HepG2 (cell line): ENCODE measurements around the gene PEPD. TPM values are rescaled to one million over a fixed set of nuclear protein-coding genes. Genes with fewer than 3 reads are reported as not detected.

Experiments
- ATAC-seq: fragments of 200-7000 bp; cut with Tn5 transposase; 3 replicates; pipeline ENCODE4 v1.9.1; 2020; ENCODE audit warnings: mild to moderate bottlenecking, moderate library complexity
- BruUV-seq: library from RNA; stranded (reverse); fragments of 400-500 nt; replicated peaks from 2 replicates; lab custom pipeline; 2021; lab: Mats Ljungman, UMichigan
- CTCF ChIA-PET: fragments of 300-600 bp; formaldehyde crosslinking; extraction: SDS; loops from one replicate; lab custom pipeline; 2021; ENCODE audit warnings: low total read pairs, inconsistent platforms, low intra/inter-chr PET ratio; lab: Yijun Ruan, JAX
- POLR2A ChIA-PET: fragments of 350-600 bp; sonication (Branson Sonifier 250); formaldehyde crosslinking; loops from one replicate; lab custom pipeline; 2020; ENCODE audit warnings: antibody characterized with exemption, inconsistent platforms; lab: Yijun Ruan, JAX
- DNase-seq: peaks from one replicate; pipeline ENCODE4 v3.0.0-alpha.2; 2015; ENCODE audit warnings: low spot score
- FAIRE-seq: peaks from 3 replicates; lab custom pipeline; 2011; peaks lifted over from hg19 to GRCh38; lab: Jason Lieb, UNC
- H2AFZ ChIP-seq: one replicate; pipeline ENCODE4 v1.6.1; 2011; ENCODE audit warnings: low read length, inconsistent platforms
- H3K27ac ChIP-seq: fragments of 300-600 bp; 3 replicates; pipeline ENCODE4 v1.8.0; 2011; ENCODE audit warnings: mixed run types, mild to moderate bottlenecking, mixed read lengths, low read length, inconsistent platforms; ENCODE audit not compliant: insufficient read depth; ENCODE audit errors: extremely low read length
- H3K27me3 ChIP-seq, 2 experiments: fragments of 200-600 bp in 1 of 2; 2 replicates in 1 of 2; 3 replicates in 1 of 2; pipeline versions ENCODE4 v1.6.0 to v1.8.0; 2011; ENCODE audit warnings: low read length in 2 of 2, mild to moderate bottlenecking in 2 of 2, moderate library complexity in 2 of 2, inconsistent platforms in 1 of 2; ENCODE audit not compliant: insufficient read depth in 2 of 2, control insufficient read depth in 1 of 2
- H3K36me3 ChIP-seq, 2 experiments: fragments of 200-600 bp in 1 of 2; replicated peaks in 1 of 2; 2 replicates in 1 of 2; 3 replicates in 1 of 2; pipeline versions ENCODE4 v1.5.1 to v1.8.0; 2011; ENCODE audit warnings: low read length in 2 of 2, inconsistent platforms in 1 of 2; ENCODE audit not compliant: insufficient read depth in 2 of 2, control insufficient read depth in 1 of 2
- H3K4me1 ChIP-seq: 2 replicates; pipeline ENCODE4 v1.5.1; 2012; ENCODE audit warnings: low read length, inconsistent platforms; ENCODE audit not compliant: insufficient read depth
- H3K4me2 ChIP-seq: 2 replicates; pipeline ENCODE4 v1.6.0; 2011; ENCODE audit warnings: low read depth, low read length, inconsistent platforms
- H3K4me3 ChIP-seq, 3 experiments: fragments of 200-600 bp in 1 of 3; sonication (generic), shearing (Covaris generic) in 1 of 3; replicated peaks in 1 of 3; 2 replicates each; pipeline ENCODE4 v1.5.1; 2011 to 2016; ENCODE audit warnings: low read length in 3 of 3, inconsistent platforms in 2 of 3, low read depth in 2 of 3, mild to moderate bottlenecking in 2 of 3, control low read depth in 1 of 3, mixed read lengths in 1 of 3; ENCODE audit not compliant: insufficient read depth in 1 of 3
- H3K79me2 ChIP-seq: one replicate; pipeline ENCODE4 v1.6.1; 2011; ENCODE audit warnings: low read length, inconsistent platforms; ENCODE audit not compliant: insufficient read depth
- H3K9ac ChIP-seq: 2 replicates; pipeline ENCODE4 v1.6.0; 2011; ENCODE audit warnings: mild to moderate bottlenecking, low read depth, low read length, inconsistent platforms; ENCODE audit not compliant: insufficient read depth
- H3K9me3 ChIP-seq: 2 replicates; pipeline ENCODE4 v1.5.1; 2012; ENCODE audit warnings: mild to moderate bottlenecking, low read length
- H4K20me1 ChIP-seq: 2 replicates; pipeline ENCODE4 v1.6.0; 2011; ENCODE audit warnings: inconsistent platforms, mild to moderate bottlenecking, low read length, moderate library complexity; ENCODE audit not compliant: insufficient read depth
- CEBPB ChIP-seq: IDR thresholded peaks from 2 replicates; pipeline ENCODE4 v1.6.1; 2011; ENCODE audit warnings: low read depth, low read length, improper control_type of control experiment, borderline replicate concordance
- RAD21 ChIP-seq: fragments of 450-650 bp; formaldehyde crosslinking; IDR thresholded peaks from 2 replicates; pipeline ENCODE4 v1.5.0; 2020; ENCODE audit warnings: mild to moderate bottlenecking
- SP1 ChIP-seq, 2 experiments: fragments of 450-650 bp in 1 of 2; sonication (generic) in 1 of 2; formaldehyde crosslinking in 1 of 2; IDR thresholded peaks; 2 replicates each; pipeline versions ENCODE4 v1.4.0 to v1.6.1; 2016 to 2020; ENCODE audit warnings: missing genetic modification reagents in 1 of 2
- ZNF121 ChIP-seq: sonication (generic); formaldehyde crosslinking; IDR thresholded peaks from 2 replicates; pipeline ENCODE4 v1.5.0; 2020; ENCODE audit warnings: mild to moderate bottlenecking, missing genetic modification reagents
- ZNF550 ChIP-seq: sonication (generic); formaldehyde crosslinking; IDR thresholded peaks from 2 replicates; pipeline ENCODE4 v1.4.0; 2020; ENCODE audit warnings: mild to moderate bottlenecking, missing genetic modification reagents, borderline replicate concordance
- ZNF572 ChIP-seq: sonication (generic); formaldehyde crosslinking; IDR thresholded peaks from 2 replicates; pipeline ENCODE4 v1.5.1; 2020; ENCODE audit warnings: mild to moderate bottlenecking, missing genetic modification reagents
- ZNF589 ChIP-seq: sonication (generic); formaldehyde crosslinking; conservative IDR thresholded peaks from 2 replicates; pipeline ENCODE4 v1.8.0; 2022; ENCODE audit warnings: mild to moderate bottlenecking, moderate library complexity, missing genetic modification reagents
- ZNF879 ChIP-seq: sonication (generic); formaldehyde crosslinking; IDR thresholded peaks from 2 replicates; pipeline ENCODE4 v1.8.1; 2023; ENCODE audit warnings: missing genetic modification reagents
- WGBS: methylation state at CpG from one replicate; pipeline ENCODE4 v1.1.6; 2017; ENCODE audit warnings: low lambda C conversion rate; 5-methylcytosine and 5-hydroxymethylcytosine counted together
- in situ Hi-C: cut with HindIII; loops from 2 replicates; pipeline ENCODE4 v1.10.0; 2017; ENCODE audit warnings: low pct_unique_long_range_greater_than_20kb; ENCODE audit not compliant: extremely low pct_ligation_motif_present
- intact Hi-C: fragments of 100-400 bp; cut with micrococcal nuclease; formaldehyde crosslinking; loops from one replicate; pipeline ENCODE4 v1.10.0; 2022; ENCODE audit not compliant: unreplicated experiment
- polyA plus RNA-seq, 8 experiments: library from polyadenylated mRNA; depleted of rRNA in 3 of 8; stranded (reverse) in 7 of 8; unstranded in 1 of 8; fragments of >200 nt; fragmentation: Illumina TruSeq in 4 of 8; extraction: Trizol in 4 of 8; gene quantifications; 2 replicates each; pipeline versions ENCODE4 v1.2.1 to v1.2.3, GENCODE V29; 2011 to 2016; ENCODE audit warnings: low read depth in 4 of 8, missing spikeins in 1 of 8, mixed read lengths in 1 of 8; ENCODE audit not compliant: insufficient read depth in 1 of 8
- total RNA-seq, 5 experiments: library from RNA; depleted of rRNA; stranded (reverse); fragments of >200 nt; fragmentation: Illumina TruSeq; extraction: Trizol; gene quantifications; 2 replicates each; pipeline ENCODE4 v1.2.3, GENCODE V29; 2016; ENCODE audit warnings: low read depth in 1 of 5

Gene PEPD
- total and polyA plus RNA-seq, 2 of the 13 experiments (the other 11 are each of a cell fraction or from before 2014, with no cell fraction given), result 60.7 to 75.1 TPM

- ChIA-PET CTCF (no interaction called here), POLR2A (no interaction called here)
- no peak overlapping the region for H3K27ac ChIP-seq
- ATAC-seq, result no peak
- FAIRE-seq, result no peak
- no peak for DNase-seq
- peaks cover 54% of the 10 kb centered on the region for H3K4me1 ChIP-seq
- intact Hi-C loops (no loop called here), in situ Hi-C loops (no loop called here)
- H3K79me2 ChIP-seq, result no peaks in the 10 kb centered on the region
- no peak overlapping the region for H2AFZ ChIP-seq
- no peak overlapping the region for H3K4me3 ChIP-seq
- H3K36me3 ChIP-seq, result no peaks in the 10 kb centered on the region
- no peak overlapping the region for H3K9ac ChIP-seq
- no peaks in the 10 kb centered on the region for H3K9me3 ChIP-seq
- H3K27me3 ChIP-seq, result no peaks in the 10 kb centered on the region
- H3K4me2 ChIP-seq, result no peak overlapping the region
- H4K20me1 ChIP-seq, result no peaks in the 10 kb centered on the region
- peak; percentile 45 for TF ChIP-seq CEBPB
- no peak for TF ChIP-seq ZNF572 (CRISPR knock-in tag)
- TF ChIP-seq ZNF121 (CRISPR knock-in tag), result peak; percentile 86
- TF ChIP-seq, all 625 proteins: peak for 2
- BruUV-seq, result no TSS peak
These were observed 174.9 kb downstream of the PEPD start for GRCh38 chr19:33346665-33347064.

GRCh38 chr19:33345163-33345562 lies 176.4 kb downstream of the PEPD start:
- TF ChIP-seq RAD21 (CRISPR knock-in tag), result no peak
- no peak for TF ChIP-seq ZNF879 (CRISPR knock-in tag)
- no peak for TF ChIP-seq SP1 (IDR thresholded peaks at IDR 0.05)
- no peak for TF ChIP-seq SP1 (CRISPR knock-in tag; IDR thresholded peaks at IDR 0.05)
- no peak for TF ChIP-seq ZNF550 (CRISPR knock-in tag)
- TF ChIP-seq ZNF589 (CRISPR knock-in tag), result no peak
- DNase-seq (no peak), FAIRE-seq (no peak), ATAC-seq (no peak)
- 83% methylated on average over 6 of the region's 6 CpGs for WGBS
- Histone ChIP-seq H3K9ac (no peak overlapping the region), H4K20me1 (no peaks in the 10 kb centered on the region), H3K36me3 (no peaks in the 10 kb centered on the region), H3K9me3 (no peaks in the 10 kb centered on the region), H3K79me2 (no peaks in the 10 kb centered on the region), H2AFZ (no peak overlapping the region), H3K27ac (no peak overlapping the region), H3K27me3 (no peaks in the 10 kb centered on the region), H3K4me3 (no peak overlapping the region), H3K4me1 (peaks cover 46% of the 10 kb centered on the region), H3K4me2 (no peak overlapping the region)
- intact Hi-C loops (no loop called here), in situ Hi-C loops (no loop called here)
- POLR2A ChIA-PET, result no interaction called here
- BruUV-seq, result no TSS peak
- CTCF ChIA-PET, result no interaction called here
